Uterus (tissue), 2 donors: ENCODE results near the gene ECSIT.
"Not testable (repeated sequence)": the region's sequence is repeated elsewhere in the genome, so short reads cannot be mapped to it uniquely, and the experiment has no call there.

Experiments
- CTCF ChIP-seq, 4 experiments: fragments of 200-600 bp in 2 of 4; fragments of 450-650 bp in 2 of 4; sonication (generic) in 2 of 4; IDR thresholded peaks; one replicate each; pipeline ENCODE4 v1.5.1; 2016 to 2019; ENCODE audit warnings: antibody characterized with exemption in 4 of 4, mild to moderate bottlenecking in 2 of 4, moderate library complexity in 1 of 4
- POLR2A ChIP-seq, 2 donors: fragments of 450-650 bp; IDR thresholded peaks; one replicate each; pipeline ENCODE4 v1.6.1; 2016; ENCODE audit warnings: antibody characterized with exemption in 2 of 2, mild to moderate bottlenecking in 1 of 2, moderate library complexity in 1 of 2

- not testable (repeated sequence) for TF ChIP-seq CTCF, POLR2A (IDR thresholded peaks at IDR 0.05)
Measured at GRCh38 chr19:11565649-11565980, 36.7 kb upstream of the ECSIT start.
